NCI-H524 treated with DMSO at 0.1 percent for 48 hours (cell line): ENCODE measurements around the gene CUL4A.
"Not testable (repeated sequence)": the region's sequence is repeated elsewhere in the genome, so short reads cannot be mapped to it uniquely, and the experiment has no call there.

Experiments
- DNase-seq: peaks from one replicate; lab custom pipeline; 2025; lab: John Stamatoyannopoulos, UW

Gene CUL4A

GRCh38 chr13:113209336-113209758 lies at the start of gene CUL4A:
Gene CUL4A, plus strand, starts transcription at chr13:113209613. Its CDS starts 15 bp downstream, at chr13:113209628.
- no peak for DNase-seq

- DNase-seq: no peak
Observed at GRCh38 chr13:113159701-113160100, 49.7 kb upstream of the CUL4A start.

GRCh38 chr13:113160983-113161382 lies 48.4 kb upstream of the CUL4A start:
- DNase-seq: no peak

DNA sequence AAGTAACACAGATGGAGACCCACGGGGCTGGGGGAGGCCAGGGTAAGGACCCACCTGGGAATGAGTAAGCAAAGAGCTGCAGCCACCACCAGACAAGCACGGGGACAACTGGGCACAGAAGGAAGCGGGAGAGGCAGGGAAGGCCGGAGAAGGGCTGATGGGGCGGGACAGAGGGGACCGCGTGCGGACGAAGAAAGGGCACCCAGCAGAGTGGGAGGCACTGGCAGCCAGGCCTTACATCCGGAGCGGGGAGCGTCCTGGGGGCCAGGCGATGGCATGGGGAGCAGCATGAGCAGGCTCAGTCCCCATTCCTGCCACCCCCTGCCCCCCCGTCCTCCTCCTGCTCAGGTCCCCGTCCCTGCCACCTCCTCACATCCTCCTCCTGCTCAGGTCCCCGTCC lies 48.0 kb upstream of the CUL4A start:
- DNase-seq: no peak

GRCh38 chr13:113161975-113162374 lies 47.4 kb upstream of the CUL4A start:
- DNase-seq: not testable (repeated sequence)

GRCh38 chr13:113162783-113163685 lies 46.4 kb upstream of the CUL4A start:
- DNase-seq: no peak

- DNase-seq: no peak
Observed at GRCh38 chr13:113164492-113164891, 44.9 kb upstream of the CUL4A start.

DNA sequence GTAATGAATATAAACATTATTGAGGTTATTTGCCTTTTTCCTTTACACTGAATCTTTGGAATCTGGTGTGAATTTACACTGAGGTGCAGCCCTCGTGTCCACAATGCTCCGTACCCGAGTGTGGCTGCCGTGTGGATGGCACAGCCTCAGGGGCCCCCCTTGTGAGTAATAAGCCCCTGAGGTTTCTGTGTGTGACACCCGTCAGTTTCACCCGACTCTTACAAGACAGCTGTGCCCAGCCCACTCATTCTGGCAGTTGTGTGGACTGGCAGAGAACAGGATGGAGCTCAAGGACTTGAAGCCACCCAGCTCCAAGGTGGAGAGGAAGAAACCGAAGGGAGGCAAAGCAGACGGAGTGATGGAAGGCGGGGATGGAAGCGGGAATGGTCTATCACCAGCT lies 43.1 kb upstream of the CUL4A start:
- no peak for DNase-seq

DNA sequence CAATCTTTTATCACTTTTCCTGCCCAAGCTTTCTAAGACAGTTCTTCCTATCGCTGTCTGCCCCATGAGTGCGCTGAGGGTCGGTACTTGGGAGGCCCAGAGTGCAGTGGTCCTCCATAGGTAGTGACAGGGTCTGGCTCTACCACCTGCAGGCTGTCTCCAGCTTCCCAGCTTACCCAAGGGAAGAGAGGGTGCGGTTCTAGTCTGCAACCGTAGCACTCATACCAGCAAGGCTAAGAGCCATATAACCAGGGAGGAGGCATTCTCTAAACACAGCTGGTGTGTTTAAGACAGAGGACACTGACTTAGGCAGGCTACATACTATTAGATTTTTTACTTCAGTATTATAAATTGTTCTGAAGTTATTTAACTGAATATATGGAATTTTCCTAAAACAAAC lies 42.7 kb upstream of the CUL4A start:
- DNase-seq: no peak

DNA sequence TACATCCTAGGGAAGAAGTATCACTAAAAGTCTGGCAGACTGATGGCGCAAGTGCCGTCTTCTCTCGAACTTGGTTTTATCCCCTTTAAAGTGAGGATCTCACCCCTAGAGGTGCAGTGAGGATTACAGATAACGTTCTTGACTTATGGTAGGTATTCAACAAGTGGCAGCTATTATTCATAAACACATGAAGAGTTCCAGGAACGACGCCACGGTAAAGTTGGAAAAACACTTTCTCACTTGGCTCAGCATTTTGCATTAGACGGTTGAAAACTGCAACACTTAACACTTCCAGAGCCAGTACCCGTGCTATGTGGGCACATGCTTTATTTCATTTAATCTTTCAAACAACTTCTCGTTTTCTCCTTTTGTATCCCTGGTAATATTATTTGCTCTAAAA lies 42.3 kb upstream of the CUL4A start:
- DNase-seq: no peak

- DNase-seq: no peak
Observed at GRCh38 chr13:113167575-113167974, 41.8 kb upstream of the CUL4A start.

GRCh38 chr13:113168211-113168610 lies 41.2 kb upstream of the CUL4A start:
- no peak for DNase-seq

GRCh38 chr13:113169277-113170272 lies 39.8 kb upstream of the CUL4A start:
- no peak for DNase-seq

GRCh38 chr13:113170511-113170910 lies 38.9 kb upstream of the CUL4A start:
- no peak for DNase-seq

- no peak for DNase-seq
Observed at GRCh38 chr13:113171250-113172125, 37.9 kb upstream of the CUL4A start.

DNA sequence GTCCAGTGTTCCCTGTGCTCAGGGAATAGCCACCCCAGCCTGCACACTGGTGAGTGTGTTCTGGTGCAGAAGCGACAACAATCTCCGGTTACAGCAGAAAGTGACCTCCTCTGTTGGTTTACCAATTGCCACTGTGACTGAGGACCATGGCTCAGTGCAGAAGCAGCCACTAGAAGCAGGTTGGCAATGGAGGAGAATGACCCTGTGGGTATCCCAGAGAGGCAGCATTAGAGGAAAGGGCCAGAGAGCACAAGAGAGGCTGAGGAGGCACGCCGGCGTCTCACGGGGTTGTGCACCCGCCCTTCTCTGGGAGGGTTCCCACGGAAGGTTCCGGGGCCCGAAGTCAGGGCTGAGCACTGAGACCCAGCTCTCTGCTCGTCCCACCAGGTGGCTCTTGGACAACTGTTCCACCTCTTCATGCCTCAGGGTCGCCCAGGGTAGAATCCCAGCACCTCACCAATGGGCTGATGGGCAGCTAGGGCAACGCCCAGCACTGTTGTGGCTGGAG lies 36.9 kb upstream of the CUL4A start:
- DNase-seq: no peak

- DNase-seq: no peak
Observed at GRCh38 chr13:113176280-113176679, 33.1 kb upstream of the CUL4A start.

GRCh38 chr13:113176822-113177221 lies 32.6 kb upstream of the CUL4A start:
- DNase-seq: no peak

GRCh38 chr13:113178070-113178895 lies 31.1 kb upstream of the CUL4A start:
- DNase-seq: no peak

- DNase-seq: no peak
Observed at GRCh38 chr13:113178896-113179167, 30.6 kb upstream of the CUL4A start.
